Vagina (tissue), 2 donors: ENCODE measurements around the gene MESD. TPM values are rescaled to one million over a fixed set of nuclear protein-coding genes. Genes with fewer than 3 reads are reported as not detected.

ENCODE experiments used
- DNase-seq, 2 donors: peaks; one replicate each; pipeline ENCODE4 v3.0.0-alpha.2; 2017; ENCODE audit errors: extremely low spot score in 2 of 2
- H3K27ac ChIP-seq: fragments of 200-600 bp; sonication (generic); one replicate; pipeline ENCODE4 v1.5.1; 2019
- H3K27me3 ChIP-seq: fragments of 200-600 bp; sonication (generic); one replicate; pipeline ENCODE4 v1.5.1; 2019
- H3K36me3 ChIP-seq, 2 donors: fragments of 200-600 bp; sonication (generic); one replicate each; pipeline ENCODE4 v1.5.1; 2017 to 2019
- H3K4me1 ChIP-seq: fragments of 200-600 bp; sonication (generic); one replicate; pipeline ENCODE4 v1.5.1; 2019
- H3K4me3 ChIP-seq, 2 donors: fragments of 200-600 bp; sonication (generic); 1 replicate in 1 of 2; 2 replicates in 1 of 2; pipeline ENCODE4 v1.5.1; 2016 to 2019
- H3K9me3 ChIP-seq: fragments of 200-600 bp; sonication (generic); one replicate; pipeline ENCODE4 v1.5.1; 2019
- POLR2A ChIP-seq, 2 donors: fragments of 450-650 bp; IDR thresholded peaks; one replicate each; pipeline ENCODE4 v1.6.1; 2017; ENCODE audit warnings: antibody characterized with exemption in 2 of 2, mild to moderate bottlenecking in 2 of 2, moderate library complexity in 2 of 2
- POLR2AphosphoS5 ChIP-seq, 2 donors: sonication (generic); formaldehyde crosslinking; IDR thresholded peaks; one replicate each; pipeline ENCODE4 v1.9.0; 2017; ENCODE audit warnings: antibody characterized with exemption in 2 of 2, mild to moderate bottlenecking in 2 of 2, low read depth in 1 of 2; ENCODE audit not compliant: insufficient read depth in 1 of 2
- intact Hi-C: fragments of 100-400 bp; cut with DNase I; formaldehyde crosslinking; loops from one replicate; pipeline ENCODE4 v1.15.1; 2023
- total RNA-seq: library from RNA; depleted of rRNA; stranded (reverse); fragments of >200 nt; gene quantifications from one replicate; pipeline ENCODE4 v1.2.3, GENCODE V29; 2016
- TF ChIP-seq, protein P1 (sequence below), 3 experiments: fragments of 450-650 bp in 2 of 3; fragments of 200-600 bp in 1 of 3; sonication (generic) in 1 of 3; IDR thresholded peaks; one replicate each; pipeline ENCODE4 v1.5.1; 2017 to 2019; ENCODE audit warnings: antibody characterized with exemption in 3 of 3, mild to moderate bottlenecking in 2 of 3, moderate library complexity in 2 of 3

MESD gene
- total RNA-seq, 1 donor from 2014 or later = 17.9 TPM

DNA sequence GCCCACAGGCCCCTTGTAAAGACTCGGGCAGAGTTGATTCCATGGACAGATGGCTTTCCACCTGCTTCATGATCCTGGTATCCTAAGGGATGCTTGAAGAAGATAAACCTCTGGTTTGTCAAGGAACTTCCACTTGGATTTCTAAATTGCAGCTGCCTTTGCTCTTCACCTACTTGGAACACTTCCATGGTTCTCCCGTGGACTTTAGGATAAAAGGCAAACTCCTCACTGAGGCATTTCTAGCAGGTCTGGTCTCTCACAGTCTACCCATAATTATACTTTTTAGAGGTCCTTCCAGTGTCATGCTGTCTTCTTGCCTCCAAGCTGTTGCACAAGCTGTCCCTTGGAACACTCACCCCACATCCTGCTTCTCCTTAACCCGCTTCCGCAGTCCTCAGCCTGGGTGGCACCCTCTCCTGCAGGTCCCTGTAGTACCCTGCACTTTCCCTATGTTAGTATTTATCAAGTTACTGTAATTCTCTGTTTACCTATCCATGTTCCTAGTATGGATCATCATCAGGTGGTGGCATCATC lies 23.8 kb upstream of the MESD start:
- Histone ChIP-seq H3K36me3 (no peaks in the 10 kb centered on the region), H3K27me3 (no peaks in the 10 kb centered on the region), H3K27ac (no peak overlapping the region), H3K9me3 (no peaks in the 10 kb centered on the region), H3K4me1 (peaks cover 23% of the 10 kb centered on the region), H3K4me3 (no peak overlapping the region)
- TF ChIP-seq, protein P1, sequence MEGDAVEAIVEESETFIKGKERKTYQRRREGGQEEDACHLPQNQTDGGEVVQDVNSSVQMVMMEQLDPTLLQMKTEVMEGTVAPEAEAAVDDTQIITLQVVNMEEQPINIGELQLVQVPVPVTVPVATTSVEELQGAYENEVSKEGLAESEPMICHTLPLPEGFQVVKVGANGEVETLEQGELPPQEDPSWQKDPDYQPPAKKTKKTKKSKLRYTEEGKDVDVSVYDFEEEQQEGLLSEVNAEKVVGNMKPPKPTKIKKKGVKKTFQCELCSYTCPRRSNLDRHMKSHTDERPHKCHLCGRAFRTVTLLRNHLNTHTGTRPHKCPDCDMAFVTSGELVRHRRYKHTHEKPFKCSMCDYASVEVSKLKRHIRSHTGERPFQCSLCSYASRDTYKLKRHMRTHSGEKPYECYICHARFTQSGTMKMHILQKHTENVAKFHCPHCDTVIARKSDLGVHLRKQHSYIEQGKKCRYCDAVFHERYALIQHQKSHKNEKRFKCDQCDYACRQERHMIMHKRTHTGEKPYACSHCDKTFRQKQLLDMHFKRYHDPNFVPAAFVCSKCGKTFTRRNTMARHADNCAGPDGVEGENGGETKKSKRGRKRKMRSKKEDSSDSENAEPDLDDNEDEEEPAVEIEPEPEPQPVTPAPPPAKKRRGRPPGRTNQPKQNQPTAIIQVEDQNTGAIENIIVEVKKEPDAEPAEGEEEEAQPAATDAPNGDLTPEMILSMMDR (IDR thresholded peaks at IDR 0.05) = no peak
- TF ChIP-seq POLR2AphosphoS5 (IDR thresholded peaks at IDR 0.05; ENCODE audit: insufficient read depth in 1 of 2, low read depth in 1 of 2) (no peak), POLR2A (IDR thresholded peaks at IDR 0.05) (no peak)
- no peak for DNase-seq
- intact Hi-C loops = no loop called here

- Histone ChIP-seq H3K9me3 (no peaks in the 10 kb centered on the region), H3K4me3 (no peak overlapping the region), H3K27ac (no peak overlapping the region), H3K4me1 (peaks cover 25% of the 10 kb centered on the region), H3K36me3 (no peaks in the 10 kb centered on the region), H3K27me3 (no peaks in the 10 kb centered on the region)
- intact Hi-C loops = no loop called here
- no peak for DNase-seq
- TF ChIP-seq, protein P1 (IDR thresholded peaks at IDR 0.05) = no peak
These were observed 23.0 kb upstream of the MESD start for GRCh38 chr15:81012588-81012987.

DNA sequence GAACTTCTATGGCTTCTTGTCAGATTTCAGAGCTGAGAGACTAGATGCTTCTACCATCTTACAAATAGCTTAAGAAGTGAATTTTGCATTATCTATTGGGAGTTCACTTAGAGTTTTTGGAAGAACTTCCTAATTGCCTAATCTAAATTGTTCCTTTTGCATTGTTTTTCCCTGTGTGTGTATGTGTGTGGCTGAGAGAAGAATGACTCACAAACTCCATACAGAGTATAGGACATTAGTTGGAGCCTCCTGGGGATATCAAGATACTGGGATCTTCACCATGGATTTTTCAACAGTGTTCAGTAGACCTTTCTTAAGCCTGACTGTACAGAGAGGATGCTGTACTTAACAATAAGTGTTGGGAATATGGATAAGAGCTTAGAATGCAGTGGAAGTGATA lies 22.0 kb upstream of the MESD start:
- Histone ChIP-seq H3K4me1 (peaks cover 23% of the 10 kb centered on the region), H3K27me3 (no peaks in the 10 kb centered on the region), H3K9me3 (no peaks in the 10 kb centered on the region), H3K4me3 (no peak overlapping the region), H3K27ac (no peak overlapping the region), H3K36me3 (no peaks in the 10 kb centered on the region)
- TF ChIP-seq, protein P1 (IDR thresholded peaks at IDR 0.05) = no peak
- TF ChIP-seq POLR2AphosphoS5 (IDR thresholded peaks at IDR 0.05; ENCODE audit: insufficient read depth in 1 of 2, low read depth in 1 of 2) = no peak
- intact Hi-C loops = no loop called here
- DNase-seq = no peak

- Histone ChIP-seq H3K27ac (no peak overlapping the region), H3K27me3 (no peaks in the 10 kb centered on the region), H3K4me1 (peaks cover 25% of the 10 kb centered on the region), H3K9me3 (no peaks in the 10 kb centered on the region), H3K36me3 (no peaks in the 10 kb centered on the region), H3K4me3 (no peak overlapping the region)
- intact Hi-C loops = no loop called here
- TF ChIP-seq, protein P1 (IDR thresholded peaks at IDR 0.05) = no peak
- no peak for TF ChIP-seq POLR2A (IDR thresholded peaks at IDR 0.05)
- DNase-seq = no peak
These were observed 20.5 kb upstream of the MESD start for GRCh38 chr15:81010086-81010485.

DNA sequence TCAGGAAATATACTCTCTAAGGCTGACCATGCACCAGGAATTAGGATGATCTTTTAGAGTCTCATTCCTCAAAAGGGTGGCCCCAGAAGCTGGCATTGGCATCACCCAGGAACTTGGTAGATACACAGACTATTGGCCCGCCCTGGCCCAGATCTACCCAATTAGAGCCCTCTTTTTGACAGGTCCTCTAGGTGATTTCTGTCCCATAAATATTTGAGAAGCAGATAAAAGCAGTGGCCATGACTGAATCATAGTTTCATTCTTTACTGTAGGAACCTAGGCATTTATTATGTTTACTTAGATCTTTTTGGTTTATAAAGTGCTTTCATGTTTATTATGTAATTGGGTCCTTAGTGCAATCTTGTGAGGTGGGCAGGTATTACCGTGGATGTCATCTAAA lies 18.7 kb upstream of the MESD start:
- no peaks in the 10 kb centered on the region for H3K9me3 ChIP-seq
- no peaks in the 10 kb centered on the region for H3K27me3 ChIP-seq
- peaks cover 38% of the 10 kb centered on the region for H3K4me1 ChIP-seq
- intact Hi-C loops = no loop called here
- DNase-seq = no peak
- H3K36me3 ChIP-seq = peaks cover 0 to 7% of the 10 kb centered on the region in 2 donors
- no peak overlapping the region for H3K27ac ChIP-seq
- TF ChIP-seq POLR2A (IDR thresholded peaks at IDR 0.05) (no peak), POLR2AphosphoS5 (IDR thresholded peaks at IDR 0.05; ENCODE audit: insufficient read depth in 1 of 2, low read depth in 1 of 2) (no peak)
- TF ChIP-seq, protein P1 (IDR thresholded peaks at IDR 0.05) = no peak
- H3K4me3 ChIP-seq = no peak overlapping the region
